ENCODE measurements around the gene TRPM4. TPM values are rescaled to one million over a fixed set of nuclear protein-coding genes. Genes with fewer than 3 reads are reported as not detected.

Gene TRPM4
- polyA plus RNA-seq, 1 donor from 2014 or later, result not detected

- H3K9me3 Mint-ChIP-seq, result no peaks in the 10 kb centered on the region
- H3K27me3 Mint-ChIP-seq, result peaks cover 3% of the 10 kb centered on the region
- no peak overlapping the region for H3K4me3 Mint-ChIP-seq
- no peak overlapping the region for H3K27ac Mint-ChIP-seq
- peaks cover 0 to 1% (median 0%) of the 10 kb centered on the region in 3 donors for H3K4me1 Mint-ChIP-seq
- no peaks in the 10 kb centered on the region for H3K36me3 Mint-ChIP-seq
Observed at GRCh38 chr19:49243726-49244125, 86.1 kb downstream of the TRPM4 start.

- H3K4me3 Mint-ChIP-seq, result no peak overlapping the region
- no peak overlapping the region for H3K27ac Mint-ChIP-seq
- peaks cover 0 to 1% (median 0%) of the 10 kb centered on the region in 3 donors for H3K4me1 Mint-ChIP-seq
- H3K27me3 Mint-ChIP-seq, result no peaks in the 10 kb centered on the region
- no peaks in the 10 kb centered on the region for H3K36me3 Mint-ChIP-seq
- H3K9me3 Mint-ChIP-seq, result no peaks in the 10 kb centered on the region
Observed at GRCh38 chr19:49244256-49244655, 86.7 kb downstream of the TRPM4 start.

DNA sequence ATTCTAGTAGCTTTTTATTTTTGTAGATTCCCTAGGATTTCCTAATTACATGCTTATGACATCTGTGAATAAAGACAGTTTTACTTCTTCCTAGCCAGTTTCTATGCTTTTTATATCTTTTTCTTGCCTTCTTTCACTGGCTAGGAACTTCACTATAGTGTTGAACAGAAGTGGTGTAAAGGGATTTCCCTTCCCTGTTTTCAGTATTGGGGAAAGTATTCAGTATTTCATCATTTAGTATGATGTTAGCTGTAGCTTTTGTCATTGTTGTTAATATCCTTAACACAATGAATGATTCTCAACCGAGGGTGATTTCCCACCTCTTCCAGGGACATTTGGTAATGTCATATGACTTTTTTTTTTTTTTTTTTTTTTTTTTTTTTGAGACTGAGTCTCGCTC, 90.1 kb downstream of the TRPM4 start:
- H3K4me3 Mint-ChIP-seq, result no peak overlapping the region
- H3K9me3 Mint-ChIP-seq, result no peaks in the 10 kb centered on the region
- no peaks in the 10 kb centered on the region for H3K36me3 Mint-ChIP-seq
- H3K27ac Mint-ChIP-seq, result no peak overlapping the region
- H3K4me1 Mint-ChIP-seq, result peaks cover 0 to 1% (median 0%) of the 10 kb centered on the region in 3 donors
- peaks cover 20% of the 10 kb centered on the region for H3K27me3 Mint-ChIP-seq

DNA sequence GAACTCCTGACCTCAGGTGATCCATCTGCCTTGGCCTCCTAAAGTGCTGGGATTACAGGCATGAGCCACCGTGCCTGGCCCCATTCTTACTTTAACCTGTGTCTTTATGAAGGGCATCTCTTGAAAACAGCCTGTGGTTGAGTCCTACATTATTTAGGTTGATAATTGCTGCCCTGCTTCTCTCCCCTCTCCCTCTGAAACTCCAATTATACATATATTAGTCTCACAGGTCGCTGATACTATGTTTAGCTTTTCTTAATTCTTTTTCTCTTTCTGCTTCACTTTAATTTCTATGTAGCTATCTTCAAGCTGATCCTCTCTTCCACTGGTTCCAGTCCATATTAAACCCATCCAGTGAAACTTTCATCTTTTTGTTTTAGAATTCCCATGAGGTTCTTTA, 92.3 kb downstream of the TRPM4 start:
- H3K36me3 Mint-ChIP-seq, result no peaks in the 10 kb centered on the region
- H3K27me3 Mint-ChIP-seq, result peaks cover 25% of the 10 kb centered on the region
- H3K27ac Mint-ChIP-seq, result peak overlapping the region in 1 of 3 donors; percentile 39
- no peak overlapping the region for H3K4me3 Mint-ChIP-seq
- no peaks in the 10 kb centered on the region for H3K4me1 Mint-ChIP-seq
- H3K9me3 Mint-ChIP-seq, result no peaks in the 10 kb centered on the region

DNA sequence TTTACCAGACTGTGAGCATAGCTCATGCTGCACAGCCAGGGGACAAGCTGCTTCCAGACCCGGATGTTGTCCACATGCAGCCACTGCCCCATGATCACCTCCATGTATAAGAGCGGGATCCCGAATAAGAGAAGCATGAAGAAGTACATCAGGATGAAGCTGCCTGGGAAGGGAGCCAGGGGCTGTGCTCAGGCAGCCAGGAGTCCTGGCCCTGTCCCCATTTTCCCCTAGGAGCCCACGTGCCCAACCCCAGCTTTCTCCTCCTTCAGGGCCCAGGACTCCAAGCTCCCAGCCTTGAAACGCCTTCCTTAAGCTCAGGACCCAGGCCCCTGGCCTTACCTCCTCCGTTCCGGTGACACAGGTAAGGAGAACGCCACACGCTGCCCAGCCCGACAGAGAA, 98.1 kb downstream of the TRPM4 start:
- no peak overlapping the region for H3K4me3 Mint-ChIP-seq
- H3K9me3 Mint-ChIP-seq, result peaks cover 4 to 27% (median 10%) of the 10 kb centered on the region in 3 donors
- H3K27ac Mint-ChIP-seq, result no peak overlapping the region
- H3K4me1 Mint-ChIP-seq, result no peaks in the 10 kb centered on the region
- H3K27me3 Mint-ChIP-seq, result peaks cover 31% of the 10 kb centered on the region
- H3K36me3 Mint-ChIP-seq, result peaks cover 4% of the 10 kb centered on the region

DNA sequence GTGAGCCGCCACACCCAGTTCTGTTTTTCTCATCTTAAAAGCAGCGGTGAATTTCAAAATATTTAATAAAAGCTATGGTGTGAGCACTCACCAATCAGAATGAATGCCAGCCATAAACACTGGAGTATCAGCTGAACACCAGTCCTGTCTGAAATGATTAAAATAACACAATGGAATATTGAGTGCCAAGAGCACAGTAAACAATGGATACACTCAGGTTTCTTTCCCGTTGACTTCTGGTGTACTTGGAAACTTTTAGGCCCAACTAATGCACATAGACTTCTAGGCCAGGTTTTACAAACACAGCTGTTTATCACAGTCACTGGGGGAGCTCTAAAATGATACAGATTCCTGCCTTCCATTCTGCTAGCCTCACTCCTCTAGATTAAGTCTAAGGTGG, 99.1 kb downstream of the TRPM4 start:
- H3K27ac Mint-ChIP-seq, result no peak overlapping the region
- no peaks in the 10 kb centered on the region for H3K4me1 Mint-ChIP-seq
- peaks cover 4% of the 10 kb centered on the region for H3K36me3 Mint-ChIP-seq
- H3K4me3 Mint-ChIP-seq, result no peak overlapping the region
- H3K9me3 Mint-ChIP-seq, result peaks cover 4 to 30% (median 12%) of the 10 kb centered on the region in 3 donors
- H3K27me3 Mint-ChIP-seq, result peaks cover 26% of the 10 kb centered on the region

Other genes starting within 250 kb of the TRPM4 start
- gene DHDH, start 224.1 kb upstream of the TRPM4 start, polyA plus RNA-seq, result 0.39 TPM
- 101 TPM for gene BAX, start 202.9 kb upstream of the TRPM4 start, polyA plus RNA-seq
- 7,236 TPM for gene FTL, start 192.5 kb upstream of the TRPM4 start, polyA plus RNA-seq
- gene GYS1, start 164.5 kb upstream of the TRPM4 start, polyA plus RNA-seq, result 26.4 TPM
- gene RUVBL2, start 163.9 kb upstream of the TRPM4 start, polyA plus RNA-seq, result 65.7 TPM
- 0.78 TPM for gene LHB, start 140.7 kb upstream of the TRPM4 start, polyA plus RNA-seq
- gene CGB3, start 133.5 kb upstream of the TRPM4 start, polyA plus RNA-seq, result not detected
- not detected for gene CGB2, start 125.9 kb upstream of the TRPM4 start, polyA plus RNA-seq
- gene CGB1, start 120.9 kb upstream of the TRPM4 start, polyA plus RNA-seq, result not detected
- not detected for gene CGB5, start 113.9 kb upstream of the TRPM4 start, polyA plus RNA-seq
- gene CGB8, start 108.7 kb upstream of the TRPM4 start, polyA plus RNA-seq, result not detected
- gene CGB7, start 100.0 kb upstream of the TRPM4 start, polyA plus RNA-seq, result not detected
- not detected for gene NTF4, start 93.0 kb upstream of the TRPM4 start, polyA plus RNA-seq
- gene KCNA7, start 85.1 kb upstream of the TRPM4 start, polyA plus RNA-seq, result not detected
- gene SNRNP70, start 72.3 kb upstream of the TRPM4 start, polyA plus RNA-seq, result 67.0 TPM
- 8.3 TPM for gene LIN7B, start 43.4 kb upstream of the TRPM4 start, polyA plus RNA-seq
- 2.6 TPM for gene C19orf73, start 38.6 kb upstream of the TRPM4 start, polyA plus RNA-seq
- not detected for gene PPFIA3, start 38.2 kb upstream of the TRPM4 start, polyA plus RNA-seq
- not detected for gene HRC, start 2.4 kb upstream of the TRPM4 start, polyA plus RNA-seq
- gene SLC6A16, start 167.4 kb downstream of the TRPM4 start, polyA plus RNA-seq, result 11.6 TPM
- 754 TPM for gene CD37, start 177.6 kb downstream of the TRPM4 start, polyA plus RNA-seq
- gene TEAD2, start 204.6 kb downstream of the TRPM4 start, polyA plus RNA-seq, result 6.3 TPM
- 1.1 TPM for gene DKKL1, start 206.1 kb downstream of the TRPM4 start, polyA plus RNA-seq
- gene KASH5, start 230.5 kb downstream of the TRPM4 start, polyA plus RNA-seq, result not detected